Measurements from ENCODE around the gene ALS2CL. TPM values are rescaled to one million over a fixed set of nuclear protein-coding genes. Genes with fewer than 3 reads are reported as not detected.
A peak's percentile ranks its signal among the peaks of the same experiment; 100 is the strongest.

ALS2CL gene
- total and polyA plus RNA-seq, 2 experiments from 2014 or later, result 3.4 to 11.8 TPM

DNA sequence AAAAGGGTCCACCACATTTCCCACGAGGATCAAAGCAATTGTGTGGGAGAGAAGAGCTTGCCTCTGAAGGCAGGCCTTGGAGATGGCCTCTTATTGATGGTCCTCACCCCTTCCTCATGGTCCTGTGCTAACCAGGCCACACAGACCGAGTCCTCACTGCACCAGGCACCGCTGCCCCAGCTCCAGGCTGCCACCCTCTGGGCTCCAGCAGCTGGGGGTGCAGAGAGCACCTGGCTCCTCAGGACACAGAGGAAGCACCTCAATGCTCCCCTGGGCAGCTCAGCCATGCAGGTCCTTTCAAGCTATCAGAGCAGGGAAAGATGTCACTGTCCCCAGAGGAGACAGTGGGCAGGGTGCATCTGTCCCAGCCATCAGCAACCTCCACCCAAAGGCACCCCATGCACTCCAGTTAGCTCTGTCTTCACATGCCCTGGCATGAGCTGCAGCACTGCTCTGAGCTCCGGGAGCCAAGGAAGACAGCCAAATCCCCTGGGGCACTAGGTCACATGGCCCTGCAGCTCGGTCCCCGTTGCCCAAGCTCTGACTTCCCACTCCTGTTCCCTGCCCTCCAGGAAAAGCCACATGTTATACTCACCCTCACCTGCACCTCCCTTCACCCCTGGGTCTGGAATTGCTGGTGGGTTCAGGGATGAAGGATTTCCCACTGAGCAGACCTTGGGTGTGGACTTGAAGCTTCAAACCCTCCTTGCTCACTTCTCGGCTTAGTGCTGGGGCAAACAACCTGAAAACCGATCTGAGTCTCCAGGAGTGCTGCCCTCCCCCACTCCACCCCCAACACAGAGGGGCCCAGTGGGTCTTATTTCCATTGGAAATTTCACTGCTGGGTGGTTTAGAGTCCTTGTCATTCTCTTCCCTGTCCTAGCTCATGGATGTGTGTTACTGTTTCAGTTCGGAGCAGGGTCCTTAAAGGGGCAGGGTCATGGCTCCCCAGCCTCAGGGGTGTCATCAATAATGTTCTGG lies 32.6 kb downstream of the ALS2CL start:
- H3K27ac Mint-ChIP-seq, result no peak overlapping the region
- H3K4me1 ChIP-seq (ENCODE audit: insufficient read depth), result peaks cover 48% of the 10 kb centered on the region
- ATAC-seq, result no peak; the same call in 2 of the 3 replicates
- H2AFZ ChIP-seq, result peak overlapping the region; percentile 66
- no peaks in the 10 kb centered on the region for H3K27me3 ChIP-seq (ENCODE audit: insufficient read depth)
- peaks cover 28% of the 10 kb centered on the region for H3K27me3 Mint-ChIP-seq (ENCODE audit: insufficient read depth, low read depth, poor library complexity)
- no peaks in the 10 kb centered on the region for H3K79me2 ChIP-seq (replicated peaks; ENCODE audit: insufficient read depth)
- H3K9me3 Mint-ChIP-seq, result no peaks in the 10 kb centered on the region; the same call in 2 of the 3 replicates
- TF ChIP-seq EZH2 (IDR thresholded peaks at IDR 0.05; ENCODE audit: low read depth, unreplicated experiment) (no peak), ZNF331 (CRISPR knock-in tag; IDR thresholded peaks at IDR 0.05; ENCODE audit: low read depth) (no peak)
- TF ChIP-seq, protein P1, sequence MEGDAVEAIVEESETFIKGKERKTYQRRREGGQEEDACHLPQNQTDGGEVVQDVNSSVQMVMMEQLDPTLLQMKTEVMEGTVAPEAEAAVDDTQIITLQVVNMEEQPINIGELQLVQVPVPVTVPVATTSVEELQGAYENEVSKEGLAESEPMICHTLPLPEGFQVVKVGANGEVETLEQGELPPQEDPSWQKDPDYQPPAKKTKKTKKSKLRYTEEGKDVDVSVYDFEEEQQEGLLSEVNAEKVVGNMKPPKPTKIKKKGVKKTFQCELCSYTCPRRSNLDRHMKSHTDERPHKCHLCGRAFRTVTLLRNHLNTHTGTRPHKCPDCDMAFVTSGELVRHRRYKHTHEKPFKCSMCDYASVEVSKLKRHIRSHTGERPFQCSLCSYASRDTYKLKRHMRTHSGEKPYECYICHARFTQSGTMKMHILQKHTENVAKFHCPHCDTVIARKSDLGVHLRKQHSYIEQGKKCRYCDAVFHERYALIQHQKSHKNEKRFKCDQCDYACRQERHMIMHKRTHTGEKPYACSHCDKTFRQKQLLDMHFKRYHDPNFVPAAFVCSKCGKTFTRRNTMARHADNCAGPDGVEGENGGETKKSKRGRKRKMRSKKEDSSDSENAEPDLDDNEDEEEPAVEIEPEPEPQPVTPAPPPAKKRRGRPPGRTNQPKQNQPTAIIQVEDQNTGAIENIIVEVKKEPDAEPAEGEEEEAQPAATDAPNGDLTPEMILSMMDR (conservative IDR thresholded peaks at IDR 0.05; ENCODE audit: low read depth in 2 of 2), result peak in 1 of 2 experiments; percentile 49; a peak in 2 of 4 replicates
- TF ChIP-seq, protein P2, sequence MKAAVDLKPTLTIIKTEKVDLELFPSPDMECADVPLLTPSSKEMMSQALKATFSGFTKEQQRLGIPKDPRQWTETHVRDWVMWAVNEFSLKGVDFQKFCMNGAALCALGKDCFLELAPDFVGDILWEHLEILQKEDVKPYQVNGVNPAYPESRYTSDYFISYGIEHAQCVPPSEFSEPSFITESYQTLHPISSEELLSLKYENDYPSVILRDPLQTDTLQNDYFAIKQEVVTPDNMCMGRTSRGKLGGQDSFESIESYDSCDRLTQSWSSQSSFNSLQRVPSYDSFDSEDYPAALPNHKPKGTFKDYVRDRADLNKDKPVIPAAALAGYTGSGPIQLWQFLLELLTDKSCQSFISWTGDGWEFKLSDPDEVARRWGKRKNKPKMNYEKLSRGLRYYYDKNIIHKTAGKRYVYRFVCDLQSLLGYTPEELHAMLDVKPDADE (IDR thresholded peaks at IDR 0.05), result no peak
- H3K4me3 ChIP-seq, result no peak overlapping the region
- H3K36me3 Mint-ChIP-seq (ENCODE audit: low read depth), result no peaks in the 10 kb centered on the region
- no peak for DNase-seq (ENCODE audit: low spot score)
- H3K9me2 ChIP-seq (ENCODE audit: insufficient read depth), result no peaks in the 10 kb centered on the region
- H3K27ac ChIP-seq (ENCODE audit: low read depth), result no peak overlapping the region
- H3K36me3 ChIP-seq (ENCODE audit: insufficient read depth), result no peaks in the 10 kb centered on the region
- peaks cover 64% of the 10 kb centered on the region for H3K4me1 Mint-ChIP-seq
- 0 out of 2 replicates have a peak, but pooled peaks cover 9% of the 10 kb centered on the region for H3F3A ChIP-seq (replicated peaks; ENCODE audit: low read depth)
- H3K4me3 Mint-ChIP-seq, result no peak overlapping the region
- peak overlapping the region; percentile 42 for H3K4me2 ChIP-seq
- H4K20me1 ChIP-seq (replicated peaks; ENCODE audit: insufficient read depth), result no peaks in the 10 kb centered on the region

DNA sequence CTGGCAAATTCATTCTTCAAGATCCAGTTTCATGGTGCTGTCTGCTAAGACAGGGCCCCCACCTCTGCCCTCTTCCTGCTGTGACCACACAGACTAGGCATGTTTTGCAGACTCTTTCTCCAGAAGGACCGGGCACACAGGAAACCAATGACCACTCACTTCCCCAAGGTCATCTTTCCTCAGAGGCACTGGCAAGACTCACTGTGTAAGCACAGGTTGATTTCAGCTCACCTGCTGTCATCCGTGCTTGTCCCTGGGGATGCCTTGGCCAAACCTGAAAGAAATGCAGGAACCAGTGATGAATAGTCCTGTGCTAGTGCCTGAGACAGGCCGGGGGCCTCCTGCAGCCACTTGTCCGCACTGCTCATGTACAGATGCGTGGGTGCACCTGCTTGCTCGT lies 33.5 kb downstream of the ALS2CL start:
- 0 out of 2 replicates have a peak, but pooled peaks cover 9% of the 10 kb centered on the region for H3F3A ChIP-seq (replicated peaks; ENCODE audit: low read depth)
- no peaks in the 10 kb centered on the region for H3K79me2 ChIP-seq (replicated peaks; ENCODE audit: insufficient read depth)
- peaks cover 48% of the 10 kb centered on the region for H3K4me1 ChIP-seq (ENCODE audit: insufficient read depth)
- no peaks in the 10 kb centered on the region for H3K36me3 ChIP-seq (ENCODE audit: insufficient read depth)
- DNase-seq (ENCODE audit: low spot score), result no peak
- no peak for ATAC-seq
- no peaks in the 10 kb centered on the region for H3K27me3 ChIP-seq (ENCODE audit: insufficient read depth)
- H3K4me1 Mint-ChIP-seq, result peaks cover 64% of the 10 kb centered on the region
- H3K4me2 ChIP-seq, result no peak overlapping the region
- H3K4me3 Mint-ChIP-seq, result no peak overlapping the region
- no peaks in the 10 kb centered on the region for H3K9me2 ChIP-seq (ENCODE audit: insufficient read depth)
- no peak overlapping the region; the same call in 1 of the 2 replicates for H3K27ac Mint-ChIP-seq
- peaks cover 31% of the 10 kb centered on the region for H3K27me3 Mint-ChIP-seq (ENCODE audit: insufficient read depth, low read depth, poor library complexity)
- no peaks in the 10 kb centered on the region for H4K20me1 ChIP-seq (replicated peaks; ENCODE audit: insufficient read depth)
- 0 out of 2 replicates have a peak overlapping the region, but pooled peaks have one; percentile 1 for H2AFZ ChIP-seq
- H3K27ac ChIP-seq (ENCODE audit: low read depth), result no peak overlapping the region
- no peak overlapping the region for H3K4me3 ChIP-seq
- H3K9me3 Mint-ChIP-seq, result no peaks in the 10 kb centered on the region; the same call in 2 of the 3 replicates
- no peaks in the 10 kb centered on the region for H3K36me3 Mint-ChIP-seq (ENCODE audit: low read depth)
- TF ChIP-seq POLR2AphosphoS5 (IDR thresholded peaks at IDR 0.05; ENCODE audit: low read depth) (no peak), JUNB (IDR thresholded peaks at IDR 0.05; ENCODE audit: unreplicated experiment) (no peak), CREB1 (CRISPR knock-in tag; IDR thresholded peaks at IDR 0.05; ENCODE audit: low read depth) (no peak), NANOG (IDR thresholded peaks at IDR 0.05; ENCODE audit: borderline replicate concordance) (no peak), STAT1 (IDR thresholded peaks at IDR 0.05; ENCODE audit: unreplicated experiment) (no peak)
- TF ChIP-seq, protein P3, sequence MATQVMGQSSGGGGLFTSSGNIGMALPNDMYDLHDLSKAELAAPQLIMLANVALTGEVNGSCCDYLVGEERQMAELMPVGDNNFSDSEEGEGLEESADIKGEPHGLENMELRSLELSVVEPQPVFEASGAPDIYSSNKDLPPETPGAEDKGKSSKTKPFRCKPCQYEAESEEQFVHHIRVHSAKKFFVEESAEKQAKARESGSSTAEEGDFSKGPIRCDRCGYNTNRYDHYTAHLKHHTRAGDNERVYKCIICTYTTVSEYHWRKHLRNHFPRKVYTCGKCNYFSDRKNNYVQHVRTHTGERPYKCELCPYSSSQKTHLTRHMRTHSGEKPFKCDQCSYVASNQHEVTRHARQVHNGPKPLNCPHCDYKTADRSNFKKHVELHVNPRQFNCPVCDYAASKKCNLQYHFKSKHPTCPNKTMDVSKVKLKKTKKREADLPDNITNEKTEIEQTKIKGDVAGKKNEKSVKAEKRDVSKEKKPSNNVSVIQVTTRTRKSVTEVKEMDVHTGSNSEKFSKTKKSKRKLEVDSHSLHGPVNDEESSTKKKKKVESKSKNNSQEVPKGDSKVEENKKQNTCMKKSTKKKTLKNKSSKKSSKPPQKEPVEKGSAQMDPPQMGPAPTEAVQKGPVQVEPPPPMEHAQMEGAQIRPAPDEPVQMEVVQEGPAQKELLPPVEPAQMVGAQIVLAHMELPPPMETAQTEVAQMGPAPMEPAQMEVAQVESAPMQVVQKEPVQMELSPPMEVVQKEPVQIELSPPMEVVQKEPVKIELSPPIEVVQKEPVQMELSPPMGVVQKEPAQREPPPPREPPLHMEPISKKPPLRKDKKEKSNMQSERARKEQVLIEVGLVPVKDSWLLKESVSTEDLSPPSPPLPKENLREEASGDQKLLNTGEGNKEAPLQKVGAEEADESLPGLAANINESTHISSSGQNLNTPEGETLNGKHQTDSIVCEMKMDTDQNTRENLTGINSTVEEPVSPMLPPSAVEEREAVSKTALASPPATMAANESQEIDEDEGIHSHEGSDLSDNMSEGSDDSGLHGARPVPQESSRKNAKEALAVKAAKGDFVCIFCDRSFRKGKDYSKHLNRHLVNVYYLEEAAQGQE (IDR thresholded peaks at IDR 0.05; ENCODE audit: unreplicated experiment), result no peak
- TF ChIP-seq, protein P1 (conservative IDR thresholded peaks at IDR 0.05; ENCODE audit: low read depth in 2 of 2), result no peak

Data from GM23338 (cell line).